SHP77 (cell line): ENCODE measurements around the gene ART3.
A peak's percentile ranks its signal among the peaks of the same experiment; 100 is the strongest.
"Not testable (repeated sequence)": the region's sequence is repeated elsewhere in the genome, so short reads cannot be mapped to it uniquely, and the experiment has no call there.

Experiments
- DNase-seq, 2 experiments: peaks; one replicate each; lab custom pipeline; 2025; lab: John Stamatoyannopoulos, UW

Gene ART3, protein sequence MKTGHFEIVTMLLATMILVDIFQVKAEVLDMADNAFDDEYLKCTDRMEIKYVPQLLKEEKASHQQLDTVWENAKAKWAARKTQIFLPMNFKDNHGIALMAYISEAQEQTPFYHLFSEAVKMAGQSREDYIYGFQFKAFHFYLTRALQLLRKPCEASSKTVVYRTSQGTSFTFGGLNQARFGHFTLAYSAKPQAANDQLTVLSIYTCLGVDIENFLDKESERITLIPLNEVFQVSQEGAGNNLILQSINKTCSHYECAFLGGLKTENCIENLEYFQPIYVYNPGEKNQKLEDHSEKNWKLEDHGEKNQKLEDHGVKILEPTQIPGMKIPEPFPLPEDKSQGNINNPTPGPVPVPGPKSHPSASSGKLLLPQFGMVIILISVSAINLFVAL

DNA sequence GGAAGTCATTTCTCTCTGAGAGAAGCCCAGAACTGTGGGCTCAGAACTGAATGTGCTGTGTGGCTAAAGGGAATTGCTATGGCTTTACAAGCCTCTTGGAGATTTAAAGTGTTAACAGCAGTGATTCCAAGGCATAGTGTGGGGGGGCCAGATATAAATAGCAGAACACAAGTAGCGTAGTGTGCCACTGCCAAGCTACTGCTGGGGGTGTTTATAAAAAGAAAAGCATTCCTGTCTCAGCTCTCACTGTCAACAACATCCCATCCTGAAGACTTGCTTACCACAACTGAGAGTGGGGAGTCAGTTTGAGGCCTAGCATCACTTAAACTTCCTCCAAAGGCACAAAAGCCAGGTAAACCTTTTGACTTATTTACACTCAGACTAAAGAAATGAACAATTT lies at the start of gene ART3:
Gene ART3, plus strand, starts transcription at position 242 of the 400 bp plus-strand sequence. CDS start 1,181 bp downstream, outside the sequence.
- DNase-seq = no peak

DNA sequence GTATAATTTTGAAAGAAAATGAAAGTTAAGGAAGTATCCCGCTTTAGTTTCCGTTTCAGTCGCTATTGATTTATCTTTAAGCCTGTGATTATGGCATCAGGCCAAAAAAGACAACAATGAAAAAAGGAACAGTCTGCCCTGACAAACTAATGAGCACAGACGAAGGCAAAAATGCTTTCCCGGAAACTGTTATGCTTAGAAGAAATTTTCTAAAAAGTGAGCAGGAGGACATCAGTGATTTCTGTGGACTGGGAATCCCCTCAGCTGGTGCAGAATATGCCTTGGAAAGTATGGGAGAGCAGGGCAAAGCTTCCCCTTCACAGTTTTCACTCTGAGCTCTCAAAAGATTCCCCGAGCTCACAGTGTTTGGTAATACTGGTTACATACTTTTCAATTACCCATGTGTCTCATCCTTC lies 46.2 kb upstream of the ART3 start:
- no peak for DNase-seq

DNA sequence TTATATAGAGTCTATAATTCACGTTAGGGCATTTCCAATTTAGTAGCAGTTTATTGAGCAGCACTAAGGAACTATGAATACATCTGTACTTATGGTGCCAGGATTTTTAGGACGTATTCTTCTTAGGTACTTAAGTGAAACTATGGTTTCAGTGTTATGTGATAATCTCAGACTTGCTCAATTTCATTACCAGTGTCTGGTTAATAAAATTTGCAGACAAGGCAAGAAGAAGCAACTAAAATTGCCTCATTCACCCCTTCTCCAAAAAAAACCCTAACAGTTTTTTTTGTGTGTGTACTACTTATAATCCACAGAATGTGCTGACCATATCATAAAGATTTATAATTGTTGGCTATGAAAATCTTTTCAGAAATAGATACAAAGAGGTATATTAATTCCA lies 45.2 kb upstream of the ART3 start:
- no peak for DNase-seq

DNA sequence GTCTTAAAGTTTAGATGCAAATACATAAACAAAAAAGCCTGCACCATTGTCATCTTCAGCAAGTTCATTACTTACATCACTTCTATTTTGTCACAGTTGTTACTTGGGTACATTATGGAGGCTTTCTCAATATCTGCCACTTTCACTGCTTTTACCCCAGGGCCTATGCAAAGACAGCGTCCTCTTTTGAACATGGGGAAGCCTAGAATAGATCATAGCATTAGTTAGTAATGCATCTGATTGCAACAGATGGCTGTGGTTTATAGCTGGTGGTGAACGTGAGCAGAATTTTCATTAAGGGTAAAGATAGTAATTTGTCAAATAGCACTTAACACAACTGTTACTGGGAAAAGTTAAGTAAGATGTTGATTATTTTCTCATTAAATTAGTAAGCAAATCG lies 39.4 kb upstream of the ART3 start:
- DNase-seq = no peak

DNA sequence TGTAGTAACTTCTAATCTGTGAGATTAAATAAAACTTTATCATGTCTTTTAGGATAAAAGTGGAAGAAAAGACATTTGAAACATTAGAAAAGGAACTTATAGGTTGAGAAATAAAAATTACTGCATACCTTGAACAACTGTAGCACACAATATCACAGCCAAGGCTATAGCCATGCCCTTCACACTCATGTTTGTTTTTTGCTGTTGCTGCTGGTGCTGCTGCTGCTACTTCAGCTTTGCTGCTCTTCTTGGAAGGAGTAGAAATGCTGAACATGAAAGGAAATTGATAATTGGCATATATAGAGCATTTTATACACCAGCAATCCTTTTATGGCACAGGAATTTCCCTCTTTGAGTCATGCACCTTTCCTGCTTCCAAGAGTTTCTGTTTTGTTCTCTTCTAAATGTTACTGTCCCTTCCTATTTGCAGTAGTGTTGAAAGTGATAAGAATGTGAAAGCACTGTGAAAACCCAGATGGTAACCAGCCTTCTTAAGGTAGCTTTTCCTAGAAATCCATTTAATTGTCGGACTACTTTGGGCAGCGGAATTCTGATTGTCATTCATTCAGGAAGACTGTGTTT lies 38.6 kb upstream of the ART3 start, which contains the start of gene CXCL11:
Gene CXCL11, minus strand, starts transcription at position 272 of the 582 bp plus-strand sequence. Its CDS starts 83 bp downstream, at position 189.
- no peak for DNase-seq

DNA sequence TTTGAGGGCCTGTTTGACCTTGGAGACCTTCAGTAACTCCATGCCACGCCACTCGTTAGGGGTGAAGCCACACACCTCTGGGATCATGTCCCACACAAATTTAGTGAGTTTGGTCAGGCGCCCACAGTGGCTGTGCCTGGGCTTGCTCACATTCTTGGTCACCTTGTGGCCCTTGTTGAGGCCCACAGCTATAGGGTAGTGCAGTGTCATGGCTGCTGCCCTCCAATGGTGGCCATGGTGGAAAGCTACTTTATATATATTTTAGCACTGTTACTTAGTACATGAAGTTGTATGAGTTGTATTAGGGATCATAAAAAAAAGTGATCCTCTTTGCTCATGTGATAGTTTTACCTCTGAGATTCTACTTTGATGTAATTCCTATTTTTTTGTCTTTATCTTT lies 37.7 kb upstream of the ART3 start:
- no peak for DNase-seq

DNA sequence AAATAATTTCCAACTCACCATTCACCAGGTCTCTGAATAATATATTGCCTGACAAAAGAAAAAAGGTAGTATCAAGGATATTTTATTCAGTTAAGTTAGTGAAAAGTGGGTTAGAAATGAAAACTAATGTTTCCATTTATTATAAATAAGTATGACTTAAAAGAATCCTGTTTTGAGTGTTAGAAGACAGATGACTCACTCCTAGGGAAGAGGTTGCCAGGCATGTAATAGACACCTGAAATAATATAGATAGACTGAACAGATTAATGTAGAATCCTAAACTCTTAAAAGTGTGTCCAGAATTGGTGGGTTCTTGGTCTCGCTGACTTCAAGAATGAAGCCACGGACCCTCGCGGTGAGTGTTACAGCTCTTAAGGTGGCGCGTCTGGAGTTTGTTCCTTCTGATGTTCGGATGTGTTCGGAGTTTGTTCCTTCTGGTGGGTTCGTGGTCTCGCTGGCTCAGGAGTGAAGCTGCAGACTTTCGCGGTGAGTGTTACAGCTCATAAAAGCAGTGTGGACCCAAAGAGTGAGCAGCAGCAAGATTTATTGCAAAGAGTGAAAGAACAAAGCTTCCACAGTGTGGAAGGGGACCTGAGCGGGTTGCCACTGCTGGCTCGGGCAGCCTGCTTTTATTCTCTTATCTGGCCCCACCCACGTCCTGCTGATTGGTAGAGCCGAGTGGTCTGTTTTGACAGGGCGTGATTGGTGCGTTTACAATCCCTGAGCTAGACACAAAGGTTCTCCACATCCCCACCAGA lies 32.1 kb upstream of the ART3 start:
- not testable (repeated sequence) for DNase-seq

DNA sequence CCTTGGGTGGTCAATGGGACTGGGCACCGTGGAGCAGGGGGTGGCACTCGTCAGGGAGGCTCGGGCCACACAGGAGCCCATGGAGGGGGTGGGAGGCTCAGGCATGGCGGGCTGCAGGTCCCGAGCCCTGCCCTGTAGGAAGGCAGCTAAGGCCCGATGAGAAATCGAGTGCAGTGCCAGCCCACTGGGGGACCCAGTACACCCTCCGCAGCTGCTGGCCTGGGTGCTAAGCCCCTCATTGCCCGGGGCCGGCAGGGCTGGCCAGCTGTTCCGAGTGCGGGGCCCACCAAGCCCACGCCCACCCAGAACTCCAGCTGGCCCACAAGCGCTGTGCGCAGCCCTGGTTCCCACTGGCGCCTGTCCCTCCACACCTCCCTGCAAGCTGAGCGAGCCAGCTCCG lies 31.2 kb upstream of the ART3 start:
- not testable (repeated sequence) for DNase-seq

DNA sequence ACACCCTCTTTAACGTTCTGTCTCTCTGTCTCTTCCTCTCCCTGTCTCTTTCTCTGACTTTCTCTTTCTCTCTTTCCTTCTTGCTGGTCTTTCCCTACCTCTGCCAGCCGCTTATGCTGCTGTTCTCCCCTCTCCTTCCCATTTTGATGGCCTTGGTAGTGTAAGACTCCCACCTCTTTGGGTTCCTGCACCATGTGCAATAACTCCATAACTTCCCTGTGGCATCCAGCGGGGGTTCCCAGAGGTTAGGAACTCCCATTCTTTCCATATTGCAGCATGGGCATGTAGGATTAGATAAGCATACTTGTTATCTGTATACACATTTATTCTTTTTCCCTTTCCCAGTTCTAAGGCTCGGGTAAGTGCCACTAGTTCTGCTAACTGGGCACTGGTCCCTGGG lies 29.8 kb upstream of the ART3 start:
- not testable (repeated sequence) for DNase-seq

DNA sequence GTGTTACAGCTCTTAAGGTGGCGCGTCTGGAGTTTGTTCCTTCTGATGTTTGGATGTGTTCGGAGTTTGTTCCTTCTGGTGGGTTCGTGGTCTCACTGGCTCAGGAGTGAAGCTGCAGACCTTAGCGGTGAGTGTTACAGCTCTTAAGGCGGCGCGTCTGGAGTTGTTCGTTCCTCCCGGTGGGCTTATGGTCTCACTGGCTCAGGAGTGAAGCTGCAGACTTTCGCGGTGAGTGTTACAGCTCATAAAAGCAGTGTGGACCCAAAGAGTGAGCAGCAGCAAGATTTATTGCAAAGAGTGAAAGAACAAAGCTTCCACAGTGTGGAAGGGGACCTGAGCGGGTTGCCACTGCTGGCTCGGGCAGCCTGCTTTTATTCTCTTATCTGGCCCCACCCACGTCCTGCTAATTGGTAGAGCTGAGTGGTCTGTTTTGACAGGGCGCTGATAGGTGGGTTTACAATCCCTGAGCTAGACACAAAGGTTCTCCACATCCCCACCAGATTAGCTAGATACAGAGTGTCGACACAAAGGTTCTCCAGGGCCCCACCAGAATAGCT lies 24.6 kb upstream of the ART3 start:
- not testable (repeated sequence) for DNase-seq

DNA sequence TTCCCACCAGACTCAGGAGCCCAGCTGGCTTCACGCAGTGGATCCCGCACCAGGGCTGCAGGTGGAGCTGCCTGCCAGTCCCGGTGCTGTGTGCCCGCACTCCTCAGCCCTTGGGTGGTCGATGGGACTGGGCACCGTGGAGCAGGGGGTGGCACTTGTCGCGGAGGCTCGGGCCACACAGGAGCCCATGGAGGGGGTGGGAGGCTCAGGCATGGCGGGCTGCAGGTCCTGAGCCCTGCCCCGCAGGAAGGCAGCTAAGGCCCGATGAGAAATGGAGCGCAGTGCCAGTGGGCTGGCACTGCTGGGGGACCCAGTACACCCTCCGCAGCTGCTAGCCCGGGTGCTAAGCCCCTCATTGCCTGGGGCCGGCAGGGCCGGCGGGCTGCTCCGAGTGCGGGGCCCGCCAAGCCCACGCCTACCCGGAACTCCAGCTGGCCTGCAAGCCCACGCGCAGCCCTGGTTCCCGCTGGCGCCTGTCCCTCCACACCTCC lies 23.9 kb upstream of the ART3 start:
- DNase-seq = not testable (repeated sequence)

DNA sequence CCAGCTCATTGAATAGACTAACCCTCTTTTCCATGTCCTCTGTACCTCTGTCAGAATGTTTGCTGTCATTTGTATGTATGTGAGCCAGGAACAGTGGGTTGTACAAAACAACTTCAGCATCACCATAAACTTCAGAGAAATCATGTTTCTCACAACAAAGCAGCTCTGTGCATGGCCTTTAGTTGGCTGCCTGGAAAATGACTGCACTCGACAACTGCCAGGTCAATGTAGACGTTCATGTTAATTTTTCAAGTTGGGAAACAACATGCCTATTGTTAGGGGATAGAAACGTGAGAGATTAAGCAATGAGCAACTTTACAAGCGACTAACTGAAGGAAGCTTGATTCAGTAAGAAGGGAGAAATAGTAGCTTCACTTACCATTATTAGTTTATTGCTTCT lies 20.8 kb upstream of the ART3 start:
- DNase-seq = no peak

DNA sequence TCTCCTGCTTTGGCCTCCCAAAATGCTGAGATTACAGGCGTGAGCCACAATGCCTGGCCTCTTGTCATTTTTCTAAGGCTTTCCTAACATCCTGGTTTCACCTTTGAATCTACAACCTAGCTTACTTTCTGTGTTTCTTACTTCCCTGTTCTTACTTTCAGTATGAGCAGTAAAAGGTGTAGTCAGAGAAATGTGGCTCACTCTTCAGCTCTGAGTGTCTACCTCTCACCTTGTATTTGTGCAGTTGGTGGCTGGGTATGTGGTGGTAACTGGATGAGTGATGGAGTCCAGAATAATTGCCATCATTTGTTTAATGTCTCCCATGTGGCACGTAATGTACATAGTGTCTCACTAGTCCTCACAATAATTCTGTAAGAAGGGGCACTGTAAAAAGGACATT lies 19.5 kb upstream of the ART3 start:
- no peak for DNase-seq

DNA sequence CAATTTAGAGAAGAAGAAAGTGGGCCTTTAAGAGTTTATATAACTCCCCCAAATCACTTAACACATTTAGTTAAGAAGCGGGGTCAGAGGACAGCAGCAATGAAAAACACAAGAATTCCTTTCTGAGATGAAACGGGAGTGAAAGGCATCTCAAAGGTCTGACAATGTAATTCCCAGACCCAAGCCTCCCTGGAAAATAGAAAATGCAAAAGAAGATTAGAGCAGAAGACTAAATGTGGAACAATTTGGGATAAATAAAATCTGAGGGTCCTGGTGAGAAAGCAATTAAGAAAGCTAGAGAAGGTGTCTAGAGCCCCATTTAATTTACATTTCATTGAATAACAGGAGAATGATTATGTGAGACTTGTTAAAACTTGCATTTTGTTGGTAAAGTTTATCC lies 19.1 kb upstream of the ART3 start:
- DNase-seq = no peak

DNA sequence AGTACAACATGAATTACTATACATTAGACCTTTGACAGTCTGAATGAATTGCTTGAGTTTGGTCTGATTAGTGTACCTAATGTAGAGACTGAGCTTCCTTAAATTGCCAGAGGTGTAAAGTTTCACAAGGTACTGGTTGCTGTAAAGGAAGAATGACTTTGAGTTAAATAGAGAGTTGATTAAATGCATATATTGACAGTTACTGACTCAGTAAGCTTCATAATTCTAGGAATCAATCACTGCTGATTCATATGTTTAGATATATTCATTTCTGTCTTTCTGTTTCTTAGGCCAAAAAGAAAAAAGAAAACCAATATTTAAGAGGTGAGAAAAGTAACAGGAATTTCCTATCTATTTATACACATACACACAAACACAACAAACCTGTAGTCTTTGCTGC lies 16.2 kb upstream of the ART3 start:
- no peak for DNase-seq

DNA sequence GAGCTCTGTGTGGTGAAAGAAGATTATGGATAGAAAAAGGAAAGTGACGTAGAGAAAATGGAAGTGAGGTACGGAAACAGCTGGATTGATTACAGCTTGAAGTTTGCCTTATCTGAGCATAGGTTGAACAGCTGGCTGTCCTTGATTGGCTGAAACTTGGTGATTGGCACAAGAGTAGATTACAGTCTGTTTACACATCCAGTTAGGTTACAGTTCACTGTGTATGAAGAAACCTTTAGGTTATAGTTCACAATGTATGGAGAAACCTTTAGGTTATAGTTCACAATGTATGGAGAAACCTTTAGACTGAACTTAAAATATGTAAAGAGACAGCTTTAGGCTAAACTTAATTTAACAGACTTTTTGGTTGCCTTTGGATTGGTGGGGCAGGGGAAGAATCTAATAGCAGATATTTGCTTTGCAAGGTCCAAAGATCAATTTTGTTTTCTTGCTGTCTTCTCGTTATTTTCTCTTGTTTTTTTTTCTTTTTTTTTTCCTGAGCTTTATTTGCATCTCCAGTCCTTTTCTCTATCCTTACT lies 15.6 kb upstream of the ART3 start:
- no peak for DNase-seq

DNA sequence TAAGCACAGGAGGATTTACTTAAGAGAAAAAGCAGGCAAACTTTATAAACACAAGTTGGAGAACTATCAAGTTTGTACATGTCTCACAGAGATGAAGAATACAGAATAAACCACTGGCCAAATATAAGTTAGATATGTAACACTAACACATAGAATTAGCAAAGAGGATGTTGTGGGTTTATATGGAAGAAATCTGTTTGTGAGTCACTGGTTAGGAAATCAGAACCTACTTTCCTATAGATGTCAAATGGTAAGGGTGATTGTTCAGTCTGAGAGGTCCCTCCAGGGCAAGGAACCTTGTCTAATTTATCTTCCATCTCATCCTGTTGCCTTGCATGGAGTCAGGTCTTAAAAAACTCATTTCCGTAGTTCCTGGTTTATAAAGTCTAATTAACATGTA lies 14.8 kb upstream of the ART3 start:
- DNase-seq = no peak

DNA sequence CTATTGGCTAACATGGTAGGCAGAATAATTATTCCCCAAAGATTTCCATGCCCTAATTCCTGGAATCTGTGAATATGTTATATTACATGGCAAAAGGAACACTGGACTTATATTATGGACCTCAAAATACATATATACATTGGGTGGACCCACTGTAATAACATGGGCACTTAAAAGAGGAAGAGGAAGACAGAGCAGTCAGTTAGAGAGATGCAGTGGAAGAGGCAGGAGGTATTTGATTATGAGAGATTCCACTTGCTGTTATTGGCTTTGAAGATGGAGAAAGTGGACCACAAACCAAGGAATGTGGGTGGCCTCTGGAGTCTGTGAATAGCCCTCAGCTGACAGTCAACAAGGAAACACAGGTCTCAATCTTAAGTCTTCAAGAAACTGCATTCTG lies 14.0 kb upstream of the ART3 start:
- DNase-seq = no peak

DNA sequence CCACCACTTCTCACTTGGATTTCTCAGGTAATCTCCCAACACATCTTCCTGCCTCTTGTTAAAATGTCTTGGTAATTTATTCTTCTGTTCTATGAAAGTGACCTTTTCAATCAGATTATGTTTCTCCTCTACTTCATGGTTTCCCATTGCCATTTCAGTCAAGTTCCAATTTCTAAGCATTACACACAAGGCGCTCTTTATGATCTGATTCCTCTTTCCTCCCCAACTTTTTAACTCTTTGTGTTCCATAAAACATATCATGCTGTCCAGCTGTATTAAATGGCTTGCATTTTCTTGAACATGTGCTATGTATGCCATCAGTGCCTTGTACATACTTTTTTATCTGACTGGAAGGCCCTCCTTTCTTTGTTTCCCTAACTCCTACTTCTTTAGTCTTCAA lies 13.1 kb upstream of the ART3 start:
- DNase-seq = no peak

DNA sequence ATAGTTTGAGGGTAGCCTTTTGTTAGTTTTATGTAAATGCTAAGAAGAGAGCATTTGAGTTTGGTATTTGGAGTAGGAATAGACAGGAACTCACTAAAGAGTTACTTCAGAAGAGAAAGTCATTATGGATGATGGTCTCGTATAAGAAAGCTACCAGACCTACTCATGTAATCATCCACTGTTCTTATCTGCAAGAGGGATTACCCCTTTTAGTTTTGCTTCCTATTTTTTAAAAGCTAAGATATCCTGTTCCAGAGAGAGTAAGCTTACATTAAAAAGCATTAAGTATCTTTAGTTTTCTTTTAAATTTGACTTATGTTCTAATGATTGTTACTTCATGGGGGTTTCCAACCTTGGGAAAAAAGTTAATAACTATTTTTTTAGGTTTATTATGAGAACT lies 12.5 kb upstream of the ART3 start:
- DNase-seq = no peak

DNA sequence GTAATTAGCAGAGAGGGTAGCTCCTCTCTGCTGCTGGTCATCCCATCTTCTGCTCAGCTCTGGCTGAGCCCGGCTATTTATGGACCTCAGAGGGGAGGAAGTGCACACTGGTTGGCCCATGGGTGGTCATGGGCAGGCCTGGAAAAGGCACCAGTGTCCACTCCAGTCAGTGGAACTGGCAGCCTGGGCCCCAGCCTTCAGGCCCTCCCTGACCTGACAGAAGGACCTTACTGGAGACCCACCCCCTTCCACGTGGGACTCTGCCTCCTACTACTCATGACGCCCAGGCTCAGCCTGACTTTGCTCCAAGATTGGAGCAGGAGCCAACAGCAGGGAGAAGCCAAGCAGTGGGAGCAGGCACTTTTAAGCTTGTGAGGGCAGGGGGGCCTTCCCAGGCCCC lies 8.0 kb upstream of the ART3 start:
- DNase-seq = no peak

DNA sequence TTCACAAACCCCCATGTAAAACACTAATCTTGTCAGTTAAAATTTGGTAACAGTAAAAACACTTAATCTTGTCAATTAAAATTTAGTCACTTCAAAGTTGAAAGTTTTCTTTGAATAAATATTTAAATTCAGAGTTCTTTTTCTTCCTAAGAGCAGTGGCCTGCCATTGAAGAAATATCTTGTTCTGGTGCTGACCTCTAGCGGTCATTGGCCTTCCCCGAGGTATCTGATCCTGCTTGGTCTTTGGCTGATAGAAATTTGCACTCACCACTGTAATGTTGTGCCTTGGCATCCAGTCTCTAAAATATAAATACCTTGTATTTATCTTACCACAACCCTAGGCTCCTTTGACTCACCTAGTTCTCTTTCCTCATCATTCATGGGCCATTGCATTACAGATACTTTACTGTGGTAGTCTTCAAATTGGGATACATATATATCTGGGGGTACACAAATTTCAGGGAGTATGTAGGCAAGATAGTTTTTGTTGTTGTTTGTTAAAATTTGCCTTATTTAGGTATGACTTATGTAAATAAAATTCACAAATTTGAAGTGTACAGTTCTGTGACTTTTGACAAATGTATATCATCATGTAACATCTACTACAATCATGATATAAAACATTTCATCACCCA lies 6.7 kb upstream of the ART3 start:
- DNase-seq = peak; percentile 59 to 64
